Measurements from ENCODE around the gene CRYM. TPM values are rescaled to one million over a fixed set of nuclear protein-coding genes. Genes with fewer than 3 reads are reported as not detected.

CRYM gene
- total RNA-seq, 1 experiment from 2014 or later, result 12.9 TPM

GRCh38 chr16:21281698-21282389 lies 3.8 kb upstream of the CRYM start:
- DNase-seq (ENCODE audit: low spot score), result no peak
- Mint-ChIP-seq H3K4me1 (peaks cover 11% of the 10 kb centered on the region), H3K9me3 (peaks cover 15% of the 10 kb centered on the region; the same call in 1 of the 2 replicates), H3K36me3 (no peaks in the 10 kb centered on the region), H3K4me3 (no peak overlapping the region), H3K27ac (no peak overlapping the region), H3K27me3 (ENCODE audit: low read depth) (peaks cover 28% of the 10 kb centered on the region)
- TF ChIP-seq ZBTB21 (CRISPR knock-in tag; IDR thresholded peaks at IDR 0.05; ENCODE audit: borderline replicate concordance) (no peak), FOXJ3 (CRISPR knock-in tag; IDR thresholded peaks at IDR 0.05; ENCODE audit: borderline replicate concordance) (no peak), ZNF317 (CRISPR knock-in tag; IDR thresholded peaks at IDR 0.05; ENCODE audit: borderline replicate concordance, low read depth) (no peak), NR2C2 (CRISPR knock-in tag; IDR thresholded peaks at IDR 0.05) (no peak), IRF2 (CRISPR knock-in tag; IDR thresholded peaks at IDR 0.05; ENCODE audit: borderline replicate concordance, low read depth) (no peak), ZNF423 (CRISPR knock-in tag; IDR thresholded peaks at IDR 0.05) (no peak), ZSCAN18 (CRISPR knock-in tag; IDR thresholded peaks at IDR 0.05) (no peak), TEAD1 (CRISPR knock-in tag; IDR thresholded peaks at IDR 0.05) (no peak)
- CTCF ChIA-PET, result interaction anchor here (0.6 to 3.1 kb wide), 2 partner anchors 93 to 948 kb away, joined by 5 to 20 read pairs; no protein-coding TSS in a partner anchor
- no peak for ATAC-seq
- POLR2A ChIA-PET, result no interaction called here

GRCh38 chr16:21279501-21279900 lies 1.4 kb upstream of the CRYM start:
- CTCF ChIA-PET, result interaction anchor here (0.6 to 7.4 kb wide), 4 partner anchors 21 to 90 kb away, joined by 3 to 72 read pairs (median 25); no protein-coding TSS in a partner anchor
- DNase-seq (ENCODE audit: low spot score) (no peak), ATAC-seq (no peak)
- POLR2A ChIA-PET, result interaction anchor here (1.4 kb wide), 1 partner anchor 21 kb away, joined by 4 read pairs; no protein-coding TSS in a partner anchor
- Mint-ChIP-seq H3K27ac (no peak overlapping the region), H3K36me3 (no peaks in the 10 kb centered on the region), H3K4me3 (no peak overlapping the region), H3K27me3 (ENCODE audit: low read depth) (peaks cover 21% of the 10 kb centered on the region), H3K9me3 (peaks cover 8% of the 10 kb centered on the region; the same call in 1 of the 2 replicates), H3K4me1 (peaks cover 16% of the 10 kb centered on the region)
- TF ChIP-seq ZNF232 (CRISPR knock-in tag; IDR thresholded peaks at IDR 0.05) (no peak), SP1 (CRISPR knock-in tag; conservative IDR thresholded peaks at IDR 0.05) (no peak), FOXP1 (CRISPR knock-in tag; IDR thresholded peaks at IDR 0.05; ENCODE audit: borderline replicate concordance) (no peak)
- TF ChIP-seq, protein P1, sequence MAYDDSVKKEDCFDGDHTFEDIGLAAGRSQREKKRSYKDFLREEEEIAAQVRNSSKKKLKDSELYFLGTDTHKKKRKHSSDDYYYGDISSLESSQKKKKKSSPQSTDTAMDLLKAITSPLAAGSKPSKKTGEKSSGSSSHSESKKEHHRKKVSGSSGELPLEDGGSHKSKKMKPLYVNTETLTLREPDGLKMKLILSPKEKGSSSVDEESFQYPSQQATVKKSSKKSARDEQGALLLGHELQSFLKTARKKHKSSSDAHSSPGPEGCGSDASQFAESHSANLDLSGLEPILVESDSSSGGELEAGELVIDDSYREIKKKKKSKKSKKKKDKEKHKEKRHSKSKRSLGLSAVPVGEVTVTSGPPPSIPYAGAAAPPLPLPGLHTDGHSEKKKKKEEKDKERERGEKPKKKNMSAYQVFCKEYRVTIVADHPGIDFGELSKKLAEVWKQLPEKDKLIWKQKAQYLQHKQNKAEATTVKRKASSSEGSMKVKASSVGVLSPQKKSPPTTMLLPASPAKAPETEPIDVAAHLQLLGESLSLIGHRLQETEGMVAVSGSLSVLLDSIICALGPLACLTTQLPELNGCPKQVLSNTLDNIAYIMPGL (CRISPR knock-in tag; IDR thresholded peaks at IDR 0.05), result no peak

DNA sequence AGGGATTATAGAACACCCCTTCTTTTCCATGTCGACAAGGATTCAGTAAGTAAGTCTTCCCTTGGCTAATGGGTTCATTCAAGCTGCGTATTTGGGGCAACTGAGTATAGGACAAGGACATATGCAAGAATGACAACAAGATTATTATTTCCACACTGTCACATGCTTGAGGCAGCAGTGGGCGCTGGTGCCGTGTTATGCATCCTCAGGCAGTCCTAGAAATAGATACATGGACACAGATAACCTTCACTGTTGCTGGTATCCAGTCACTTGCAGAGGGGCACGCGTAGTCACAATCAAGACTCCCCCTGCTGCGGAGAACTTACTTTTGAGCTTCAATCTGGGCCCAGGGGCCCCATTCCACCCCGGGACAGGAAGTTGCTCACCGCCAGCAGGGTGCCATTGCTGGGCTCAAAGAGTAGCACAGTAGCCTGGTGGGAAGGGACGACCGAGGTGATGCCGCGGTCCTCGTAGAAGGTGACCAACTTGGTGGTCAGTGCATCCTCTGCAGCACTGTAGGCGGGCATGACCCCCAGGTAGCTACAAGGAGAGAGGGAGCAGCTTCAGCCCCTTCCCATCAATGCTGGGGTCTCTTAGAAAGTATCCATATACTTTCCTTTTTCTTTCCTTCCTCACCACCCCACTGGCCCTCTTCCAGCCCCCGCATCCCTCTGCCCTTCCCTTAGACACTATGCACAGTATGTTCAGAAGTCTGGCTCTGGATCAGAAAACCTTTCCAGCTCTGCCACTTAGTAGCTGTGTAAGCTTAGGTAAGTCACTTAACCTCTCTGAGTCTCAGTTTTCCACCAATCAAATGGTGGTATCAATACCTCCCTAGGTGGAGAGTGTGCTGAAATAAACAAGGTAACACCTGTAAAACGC lies 804 bp downstream of the CRYM start:
- H3K27me3 Mint-ChIP-seq (ENCODE audit: low read depth), result peaks cover 19% of the 10 kb centered on the region
- H3K4me3 Mint-ChIP-seq, result peak overlapping the region; percentile 80
- DNase-seq (ENCODE audit: low spot score) (no peak), ATAC-seq (no peak)
- ChIA-PET POLR2A (interaction anchor here (0.9 kb wide), 1 partner anchor 24 kb away, joined by 3 read pairs; no protein-coding TSS in a partner anchor), CTCF (interaction anchor here (0.6 to 7.4 kb wide), 8 partner anchors 16 to 119 kb away, joined by 3 to 72 read pairs (median 4); partner anchors contain the start of gene LDAF1)
- peaks cover 5% of the 10 kb centered on the region; the same call in 1 of the 2 replicates for H3K9me3 Mint-ChIP-seq
- peaks cover 27% of the 10 kb centered on the region for H3K4me1 Mint-ChIP-seq
- no peaks in the 10 kb centered on the region for H3K36me3 Mint-ChIP-seq
- H3K27ac Mint-ChIP-seq, result no peak overlapping the region
- no peak for TF ChIP-seq FOXP1 (CRISPR knock-in tag; IDR thresholded peaks at IDR 0.05; ENCODE audit: borderline replicate concordance)
- no peak for TF ChIP-seq KAT7 (CRISPR knock-in tag; IDR thresholded peaks at IDR 0.05; ENCODE audit: borderline replicate concordance)
- no peak for TF ChIP-seq GABPB1 (CRISPR knock-in tag; IDR thresholded peaks at IDR 0.05)
- TF ChIP-seq IRF1 (CRISPR knock-in tag; IDR thresholded peaks at IDR 0.05), result no peak
- TF ChIP-seq ZNF138 (CRISPR knock-in tag; conservative IDR thresholded peaks at IDR 0.05), result no peak
- TF ChIP-seq TEAD1 (CRISPR knock-in tag; IDR thresholded peaks at IDR 0.05), result no peak
- no peak for TF ChIP-seq CREB1 (CRISPR knock-in tag; IDR thresholded peaks at IDR 0.05)
- no peak for TF ChIP-seq GRHL2 (CRISPR knock-in tag; IDR thresholded peaks at IDR 0.05; ENCODE audit: insufficient replicate concordance, severe bottlenecking)
- TF ChIP-seq, protein P2, sequence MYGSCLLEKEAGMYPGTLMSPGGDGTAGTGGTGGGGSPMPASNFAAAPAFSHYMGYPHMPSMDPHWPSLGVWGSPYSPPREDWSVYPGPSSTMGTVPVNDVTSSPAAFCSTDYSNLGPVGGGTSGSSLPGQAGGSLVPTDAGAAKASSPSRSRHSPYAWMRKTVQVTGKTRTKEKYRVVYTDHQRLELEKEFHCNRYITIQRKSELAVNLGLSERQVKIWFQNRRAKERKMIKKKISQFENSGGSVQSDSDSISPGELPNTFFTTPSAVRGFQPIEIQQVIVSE (CRISPR knock-in tag; IDR thresholded peaks at IDR 0.05; ENCODE audit: borderline replicate concordance), result no peak
- no peak for TF ChIP-seq TCF7 (CRISPR knock-in tag; IDR thresholded peaks at IDR 0.05; ENCODE audit: low read depth)
- TF ChIP-seq, protein P3, sequence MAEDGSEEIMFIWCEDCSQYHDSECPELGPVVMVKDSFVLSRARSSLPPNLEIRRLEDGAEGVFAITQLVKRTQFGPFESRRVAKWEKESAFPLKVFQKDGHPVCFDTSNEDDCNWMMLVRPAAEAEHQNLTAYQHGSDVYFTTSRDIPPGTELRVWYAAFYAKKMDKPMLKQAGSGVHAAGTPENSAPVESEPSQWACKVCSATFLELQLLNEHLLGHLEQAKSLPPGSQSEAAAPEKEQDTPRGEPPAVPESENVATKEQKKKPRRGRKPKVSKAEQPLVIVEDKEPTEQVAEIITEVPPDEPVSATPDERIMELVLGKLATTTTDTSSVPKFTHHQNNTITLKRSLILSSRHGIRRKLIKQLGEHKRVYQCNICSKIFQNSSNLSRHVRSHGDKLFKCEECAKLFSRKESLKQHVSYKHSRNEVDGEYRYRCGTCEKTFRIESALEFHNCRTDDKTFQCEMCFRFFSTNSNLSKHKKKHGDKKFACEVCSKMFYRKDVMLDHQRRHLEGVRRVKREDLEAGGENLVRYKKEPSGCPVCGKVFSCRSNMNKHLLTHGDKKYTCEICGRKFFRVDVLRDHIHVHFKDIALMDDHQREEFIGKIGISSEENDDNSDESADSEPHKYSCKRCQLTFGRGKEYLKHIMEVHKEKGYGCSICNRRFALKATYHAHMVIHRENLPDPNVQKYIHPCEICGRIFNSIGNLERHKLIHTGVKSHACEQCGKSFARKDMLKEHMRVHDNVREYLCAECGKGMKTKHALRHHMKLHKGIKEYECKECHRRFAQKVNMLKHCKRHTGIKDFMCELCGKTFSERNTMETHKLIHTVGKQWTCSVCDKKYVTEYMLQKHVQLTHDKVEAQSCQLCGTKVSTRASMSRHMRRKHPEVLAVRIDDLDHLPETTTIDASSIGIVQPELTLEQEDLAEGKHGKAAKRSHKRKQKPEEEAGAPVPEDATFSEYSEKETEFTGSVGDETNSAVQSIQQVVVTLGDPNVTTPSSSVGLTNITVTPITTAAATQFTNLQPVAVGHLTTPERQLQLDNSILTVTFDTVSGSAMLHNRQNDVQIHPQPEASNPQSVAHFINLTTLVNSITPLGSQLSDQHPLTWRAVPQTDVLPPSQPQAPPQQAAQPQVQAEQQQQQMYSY (CRISPR knock-in tag; IDR thresholded peaks at IDR 0.05), result no peak

Measured in WTC11 (cell line).